HepG2 (cell line): ENCODE results near the gene CDKN2A. TPM values are rescaled to one million over a fixed set of nuclear protein-coding genes. Genes with fewer than 3 reads are reported as not detected.

Source experiments
- ATAC-seq: fragments of 200-7000 bp; cut with Tn5 transposase; 3 replicates; pipeline ENCODE4 v1.9.1; 2020; ENCODE audit warnings: mild to moderate bottlenecking, moderate library complexity
- BruUV-seq: library from RNA; stranded (reverse); fragments of 400-500 nt; replicated peaks from 2 replicates; lab custom pipeline; 2021; lab: Mats Ljungman, UMichigan
- CTCF ChIA-PET: fragments of 300-600 bp; formaldehyde crosslinking; extraction: SDS; loops from one replicate; lab custom pipeline; 2021; ENCODE audit warnings: low total read pairs, inconsistent platforms, low intra/inter-chr PET ratio; lab: Yijun Ruan, JAX
- POLR2A ChIA-PET: fragments of 350-600 bp; sonication (Branson Sonifier 250); formaldehyde crosslinking; loops from one replicate; lab custom pipeline; 2020; ENCODE audit warnings: antibody characterized with exemption, inconsistent platforms; lab: Yijun Ruan, JAX
- DNase-seq: peaks from one replicate; pipeline ENCODE4 v3.0.0-alpha.2; 2015; ENCODE audit warnings: low spot score
- FAIRE-seq: peaks from 3 replicates; lab custom pipeline; 2011; peaks lifted over from hg19 to GRCh38; lab: Jason Lieb, UNC
- H2AFZ ChIP-seq: one replicate; pipeline ENCODE4 v1.6.1; 2011; ENCODE audit warnings: low read length, inconsistent platforms
- H3K27ac ChIP-seq: fragments of 300-600 bp; 3 replicates; pipeline ENCODE4 v1.8.0; 2011; ENCODE audit warnings: mixed run types, mild to moderate bottlenecking, mixed read lengths, low read length, inconsistent platforms; ENCODE audit not compliant: insufficient read depth; ENCODE audit errors: extremely low read length
- H3K27me3 ChIP-seq, 2 experiments: fragments of 200-600 bp in 1 of 2; 2 replicates in 1 of 2; 3 replicates in 1 of 2; pipeline versions ENCODE4 v1.6.0 to v1.8.0; 2011; ENCODE audit warnings: low read length in 2 of 2, mild to moderate bottlenecking in 2 of 2, moderate library complexity in 2 of 2, inconsistent platforms in 1 of 2; ENCODE audit not compliant: insufficient read depth in 2 of 2, control insufficient read depth in 1 of 2
- H3K36me3 ChIP-seq, 2 experiments: fragments of 200-600 bp in 1 of 2; replicated peaks in 1 of 2; 2 replicates in 1 of 2; 3 replicates in 1 of 2; pipeline versions ENCODE4 v1.5.1 to v1.8.0; 2011; ENCODE audit warnings: low read length in 2 of 2, inconsistent platforms in 1 of 2; ENCODE audit not compliant: insufficient read depth in 2 of 2, control insufficient read depth in 1 of 2
- H3K4me1 ChIP-seq: 2 replicates; pipeline ENCODE4 v1.5.1; 2012; ENCODE audit warnings: low read length, inconsistent platforms; ENCODE audit not compliant: insufficient read depth
- H3K4me2 ChIP-seq: 2 replicates; pipeline ENCODE4 v1.6.0; 2011; ENCODE audit warnings: low read depth, low read length, inconsistent platforms
- H3K4me3 ChIP-seq, 3 experiments: fragments of 200-600 bp in 1 of 3; sonication (generic), shearing (Covaris generic) in 1 of 3; replicated peaks in 1 of 3; 2 replicates each; pipeline ENCODE4 v1.5.1; 2011 to 2016; ENCODE audit warnings: low read length in 3 of 3, inconsistent platforms in 2 of 3, low read depth in 2 of 3, mild to moderate bottlenecking in 2 of 3, control low read depth in 1 of 3, mixed read lengths in 1 of 3; ENCODE audit not compliant: insufficient read depth in 1 of 3
- H3K79me2 ChIP-seq: one replicate; pipeline ENCODE4 v1.6.1; 2011; ENCODE audit warnings: low read length, inconsistent platforms; ENCODE audit not compliant: insufficient read depth
- H3K9ac ChIP-seq: 2 replicates; pipeline ENCODE4 v1.6.0; 2011; ENCODE audit warnings: mild to moderate bottlenecking, low read depth, low read length, inconsistent platforms; ENCODE audit not compliant: insufficient read depth
- H3K9me3 ChIP-seq: 2 replicates; pipeline ENCODE4 v1.5.1; 2012; ENCODE audit warnings: mild to moderate bottlenecking, low read length
- H4K20me1 ChIP-seq: 2 replicates; pipeline ENCODE4 v1.6.0; 2011; ENCODE audit warnings: inconsistent platforms, mild to moderate bottlenecking, low read length, moderate library complexity; ENCODE audit not compliant: insufficient read depth
- FOSL2 ChIP-seq: sonication (generic); formaldehyde crosslinking; IDR thresholded peaks from 2 replicates; pipeline ENCODE4 v1.4.0; 2020; ENCODE audit warnings: missing genetic modification reagents
- GMEB2 ChIP-seq: IDR thresholded peaks from 2 replicates; pipeline ENCODE4 v1.6.1; 2016; ENCODE audit warnings: missing biosample characterization, missing genetic modification reagents, low read depth
- HBP1 ChIP-seq: IDR thresholded peaks from 2 replicates; pipeline ENCODE4 v1.6.1; 2016; ENCODE audit warnings: low read depth, control low read depth
- KAT7 ChIP-seq: IDR thresholded peaks from 2 replicates; pipeline ENCODE4 v1.6.1; 2018; ENCODE audit warnings: borderline replicate concordance, missing compliant biosample characterization
- KLF13 ChIP-seq: sonication (generic); formaldehyde crosslinking; IDR thresholded peaks from 2 replicates; pipeline ENCODE4 v1.4.0; 2020; ENCODE audit warnings: mild to moderate bottlenecking, missing genetic modification reagents
- NFE2L2 ChIP-seq: fragments of 150-350 bp; IDR thresholded peaks from 2 replicates; pipeline ENCODE4 v1.6.1; 2014; ENCODE audit warnings: low read length
- PCBP2 ChIP-seq: fragments of 200-400 bp; formaldehyde crosslinking; optimal IDR thresholded peaks from 2 replicates; pipeline ENCODE3; 2018; ENCODE audit warnings: low read length, low read depth; ENCODE audit not compliant: poor library complexity, severe bottlenecking
- POLR2AphosphoS5 ChIP-seq: IDR thresholded peaks from 2 replicates; pipeline ENCODE4 v1.6.1; 2012; ENCODE audit warnings: low read depth, low read length
- SMARCC2 ChIP-seq: fragments of 450-650 bp; IDR thresholded peaks from 2 replicates; pipeline ENCODE4 v1.6.1; 2017; ENCODE audit warnings: antibody characterized with exemption, mild to moderate bottlenecking
- TARDBP ChIP-seq: sonication (generic); formaldehyde crosslinking; IDR thresholded peaks from 2 replicates; pipeline ENCODE4 v1.8.0; 2022; ENCODE audit warnings: mild to moderate bottlenecking, missing genetic modification reagents
- ZBTB38 ChIP-seq: sonication (generic); formaldehyde crosslinking; IDR thresholded peaks from 2 replicates; pipeline ENCODE4 v1.5.1; 2020; ENCODE audit warnings: mild to moderate bottlenecking, missing genetic modification reagents
- ZKSCAN1 ChIP-seq: fragments of 150-350 bp; IDR thresholded peaks from 2 replicates; pipeline ENCODE4 v1.6.1; 2014; ENCODE audit warnings: low read length
- ZNF333 ChIP-seq: sonication (generic); formaldehyde crosslinking; IDR thresholded peaks from 2 replicates; pipeline ENCODE4 v1.4.0; 2020; ENCODE audit warnings: mild to moderate bottlenecking, missing genetic modification reagents, borderline replicate concordance
- ZNF337 ChIP-seq: sonication (generic); formaldehyde crosslinking; IDR thresholded peaks from 2 replicates; pipeline ENCODE4 v1.5.1; 2020; ENCODE audit warnings: missing genetic modification reagents, low read depth, mild to moderate bottlenecking, borderline replicate concordance
- ZNF503 ChIP-seq: sonication (generic); formaldehyde crosslinking; IDR thresholded peaks from 2 replicates; pipeline ENCODE4 v1.4.0; 2020; ENCODE audit warnings: missing genetic modification reagents
- ZNF543 ChIP-seq: sonication (generic); formaldehyde crosslinking; IDR thresholded peaks from 2 replicates; pipeline ENCODE4 v1.4.0; 2020; ENCODE audit warnings: mild to moderate bottlenecking, missing genetic modification reagents
- WGBS: methylation state at CpG from one replicate; pipeline ENCODE4 v1.1.6; 2017; ENCODE audit warnings: low lambda C conversion rate; 5-methylcytosine and 5-hydroxymethylcytosine counted together
- in situ Hi-C: cut with HindIII; loops from 2 replicates; pipeline ENCODE4 v1.10.0; 2017; ENCODE audit warnings: low pct_unique_long_range_greater_than_20kb; ENCODE audit not compliant: extremely low pct_ligation_motif_present
- intact Hi-C: fragments of 100-400 bp; cut with micrococcal nuclease; formaldehyde crosslinking; loops from one replicate; pipeline ENCODE4 v1.10.0; 2022; ENCODE audit not compliant: unreplicated experiment
- polyA plus RNA-seq, 8 experiments: library from polyadenylated mRNA; depleted of rRNA in 3 of 8; stranded (reverse) in 7 of 8; unstranded in 1 of 8; fragments of >200 nt; fragmentation: Illumina TruSeq in 4 of 8; extraction: Trizol in 4 of 8; gene quantifications; 2 replicates each; pipeline versions ENCODE4 v1.2.1 to v1.2.3, GENCODE V29; 2011 to 2016; ENCODE audit warnings: low read depth in 4 of 8, missing spikeins in 1 of 8, mixed read lengths in 1 of 8; ENCODE audit not compliant: insufficient read depth in 1 of 8
- total RNA-seq, 5 experiments: library from RNA; depleted of rRNA; stranded (reverse); fragments of >200 nt; fragmentation: Illumina TruSeq; extraction: Trizol; gene quantifications; 2 replicates each; pipeline ENCODE4 v1.2.3, GENCODE V29; 2016; ENCODE audit warnings: low read depth in 1 of 5
- TF ChIP-seq, protein P1 (sequence below): sonication (generic); formaldehyde crosslinking; IDR thresholded peaks from 2 replicates; pipeline ENCODE4 v1.8.0; 2022; ENCODE audit warnings: mild to moderate bottlenecking, missing genetic modification reagents, moderate library complexity
- TF ChIP-seq, protein P2 (sequence below): sonication (generic); formaldehyde crosslinking; IDR thresholded peaks from 2 replicates; pipeline ENCODE4 v1.4.0; 2020; ENCODE audit warnings: missing genetic modification reagents

Gene CDKN2A
- total and polyA plus RNA-seq, 2 of the 13 experiments (the other 11 are each of a cell fraction or from before 2014, with no cell fraction given): 4.2 to 4.8 TPM

- Histone ChIP-seq H3K79me2 (no peaks in the 10 kb centered on the region), H3K9ac (peak overlapping the region; percentile 45; the same call in 1 of the 2 replicates), H3K27ac (no peak overlapping the region), H3K9me3 (no peaks in the 10 kb centered on the region), H3K4me1 (peaks cover 12% of the 10 kb centered on the region), H4K20me1 (no peaks in the 10 kb centered on the region), H3K36me3 (no peaks in the 10 kb centered on the region), H2AFZ (no peak overlapping the region), H3K4me2 (peak overlapping the region; percentile 89), H3K4me3 (peak overlapping the region; percentile 43 to 72 (median 54)), H3K27me3 (peaks cover 5 to 25% of the 10 kb centered on the region in 2 experiments; a peak in 3 of 5 replicates)
- BruUV-seq: no TSS peak
- DNase-seq: peak; percentile 45
- intact Hi-C loops (no loop called here), in situ Hi-C loops (no loop called here)
- ChIA-PET CTCF (interaction anchor here (2.3 kb wide), 1 partner anchor 152 kb away, joined by 20 read pairs; no protein-coding TSS in a partner anchor), POLR2A (no interaction called here)
- 7% methylated on average over 24 of the region's 30 CpGs for WGBS
- ATAC-seq: peak; percentile 100
- FAIRE-seq: no peak
- TF ChIP-seq ZNF543 (CRISPR knock-in tag) (no peak), NFE2L2 (no peak), PCBP2 (peak; percentile 66), ZNF337 (CRISPR knock-in tag) (no peak), SMARCC2 (no peak), KAT7 (CRISPR knock-in tag) (no peak), GMEB2 (CRISPR knock-in tag) (no peak), TARDBP (CRISPR knock-in tag) (0 out of 2 replicates have a peak, but pooled peaks have one; percentile 14), FOSL2 (CRISPR knock-in tag) (no peak), ZNF333 (CRISPR knock-in tag) (no peak), ZKSCAN1 (no peak), KLF13 (CRISPR knock-in tag) (no peak), ZBTB38 (CRISPR knock-in tag) (no peak), ZNF503 (CRISPR knock-in tag) (no peak), HBP1 (CRISPR knock-in tag) (no peak), POLR2AphosphoS5 (no peak)
- TF ChIP-seq, protein P1, sequence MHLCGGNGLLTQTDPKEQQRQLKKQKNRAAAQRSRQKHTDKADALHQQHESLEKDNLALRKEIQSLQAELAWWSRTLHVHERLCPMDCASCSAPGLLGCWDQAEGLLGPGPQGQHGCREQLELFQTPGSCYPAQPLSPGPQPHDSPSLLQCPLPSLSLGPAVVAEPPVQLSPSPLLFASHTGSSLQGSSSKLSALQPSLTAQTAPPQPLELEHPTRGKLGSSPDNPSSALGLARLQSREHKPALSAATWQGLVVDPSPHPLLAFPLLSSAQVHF (CRISPR knock-in tag): no peak
- TF ChIP-seq, protein P2, sequence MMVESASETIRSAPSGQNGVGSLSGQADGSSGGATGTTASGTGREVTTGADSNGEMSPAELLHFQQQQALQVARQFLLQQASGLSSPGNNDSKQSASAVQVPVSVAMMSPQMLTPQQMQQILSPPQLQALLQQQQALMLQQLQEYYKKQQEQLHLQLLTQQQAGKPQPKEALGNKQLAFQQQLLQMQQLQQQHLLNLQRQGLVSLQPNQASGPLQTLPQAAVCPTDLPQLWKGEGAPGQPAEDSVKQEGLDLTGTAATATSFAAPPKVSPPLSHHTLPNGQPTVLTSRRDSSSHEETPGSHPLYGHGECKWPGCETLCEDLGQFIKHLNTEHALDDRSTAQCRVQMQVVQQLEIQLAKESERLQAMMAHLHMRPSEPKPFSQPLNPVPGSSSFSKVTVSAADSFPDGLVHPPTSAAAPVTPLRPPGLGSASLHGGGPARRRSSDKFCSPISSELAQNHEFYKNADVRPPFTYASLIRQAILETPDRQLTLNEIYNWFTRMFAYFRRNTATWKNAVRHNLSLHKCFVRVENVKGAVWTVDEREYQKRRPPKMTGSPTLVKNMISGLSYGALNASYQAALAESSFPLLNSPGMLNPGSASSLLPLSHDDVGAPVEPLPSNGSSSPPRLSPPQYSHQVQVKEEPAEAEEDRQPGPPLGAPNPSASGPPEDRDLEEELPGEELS (CRISPR knock-in tag): 0 out of 2 replicates have a peak, but pooled peaks have one; percentile 8
Observed at GRCh38 chr9:21965401-21965951, 28.7 kb downstream of the CDKN2A start.
